NT2/D1 (cell line): ENCODE data around the gene POLD1.

Experiments used
- SUZ12 ChIP-seq: IDR thresholded peaks from 2 replicates; pipeline ENCODE4 v1.6.1; 2011; ENCODE audit not compliant: insufficient read length, insufficient read depth; ENCODE audit errors: extremely low read depth
- YY1 ChIP-seq: IDR thresholded peaks from 2 replicates; pipeline ENCODE4 v1.6.1; 2011; ENCODE audit not compliant: insufficient read length, insufficient read depth

GRCh38 chr19:50409347-50409746 is 25.2 kb downstream of the POLD1 start:
- TF ChIP-seq YY1 (no peak), SUZ12 (no peak)
